ENCODE measurements around the gene ENTPD2.

Gene ENTPD2

GRCh38 chr9:137025517-137025966 is 28.3 kb downstream of the ENTPD2 start:
- H3K4me3 ChIP-seq (ENCODE audit: low read depth, low read length): no peak overlapping the region

GRCh38 chr9:137023583-137023991 is 30.3 kb downstream of the ENTPD2 start:
- no peak for TF ChIP-seq CTCF (IDR thresholded peaks at IDR 0.05; ENCODE audit: low read depth, low read length, missing control alignments)
- DNase-seq (ENCODE audit: low read depth): no peak
- no peak overlapping the region for H3K4me3 ChIP-seq (ENCODE audit: low read depth, low read length)

More at GRCh38 chr9:137025517-137025966, 28.3 kb downstream of the ENTPD2 start:
- no peak for TF ChIP-seq CTCF (IDR thresholded peaks at IDR 0.05; ENCODE audit: low read depth, low read length, missing control alignments)
- no peak for DNase-seq (ENCODE audit: low read depth)

- no peak for DNase-seq (ENCODE audit: low read depth)
- no peak overlapping the region for H3K4me3 ChIP-seq (ENCODE audit: low read depth, low read length)
- no peak for TF ChIP-seq CTCF (IDR thresholded peaks at IDR 0.05; ENCODE audit: low read depth, low read length, missing control alignments)
Measured at GRCh38 chr9:137023157-137023556, 30.7 kb downstream of the ENTPD2 start.

- no peak overlapping the region for H3K4me3 ChIP-seq (ENCODE audit: low read depth, low read length)
- no peak for DNase-seq (ENCODE audit: low read depth)
- no peak for TF ChIP-seq CTCF (IDR thresholded peaks at IDR 0.05; ENCODE audit: low read depth, low read length, missing control alignments)
Measured at GRCh38 chr9:137022662-137023008, 31.2 kb downstream of the ENTPD2 start.

GRCh38 chr9:137021979-137022661 is 31.7 kb downstream of the ENTPD2 start:
- TF ChIP-seq CTCF (IDR thresholded peaks at IDR 0.05; ENCODE audit: low read depth, low read length, missing control alignments): no peak
- H3K4me3 ChIP-seq (ENCODE audit: low read depth, low read length): no peak overlapping the region
- no peak for DNase-seq (ENCODE audit: low read depth)

GRCh38 chr9:137021568-137021978 is 32.3 kb downstream of the ENTPD2 start:
- no peak for TF ChIP-seq CTCF (IDR thresholded peaks at IDR 0.05; ENCODE audit: low read depth, low read length, missing control alignments)
- no peak for DNase-seq (ENCODE audit: low read depth)

More at GRCh38 chr9:137021568-137021978, 32.3 kb downstream of the ENTPD2 start:
- no peak overlapping the region for H3K4me3 ChIP-seq (ENCODE audit: low read depth, low read length)

All from GM12864 (cell line).